Measurements from ENCODE around the gene PCDHGB6. TPM values are rescaled to one million over a fixed set of nuclear protein-coding genes. Genes with fewer than 3 reads are reported as not detected.

PCDHGB6 gene
- total RNA-seq, 1 experiment from 2014 or later, result 6.0 TPM

- POLR2A ChIA-PET, result no interaction called here
- H3K36me3 Mint-ChIP-seq, result peaks cover 49% of the 10 kb centered on the region
- TF ChIP-seq SMAD4 (CRISPR knock-in tag; IDR thresholded peaks at IDR 0.05) (no peak), JAZF1 (CRISPR knock-in tag; IDR thresholded peaks at IDR 0.05) (no peak), ZNF138 (CRISPR knock-in tag; conservative IDR thresholded peaks at IDR 0.05) (no peak), ESRRA (CRISPR knock-in tag; IDR thresholded peaks at IDR 0.05; ENCODE audit: borderline replicate concordance) (no peak), TCF7 (CRISPR knock-in tag; IDR thresholded peaks at IDR 0.05; ENCODE audit: low read depth) (no peak), SP1 (CRISPR knock-in tag; conservative IDR thresholded peaks at IDR 0.05) (no peak), RORB (CRISPR knock-in tag; IDR thresholded peaks at IDR 0.05) (no peak), ATF2 (CRISPR knock-in tag; IDR thresholded peaks at IDR 0.05; ENCODE audit: borderline replicate concordance, low read depth) (no peak), ZNF425 (CRISPR knock-in tag; conservative IDR thresholded peaks at IDR 0.05) (no peak), AR (CRISPR knock-in tag; IDR thresholded peaks at IDR 0.05) (no peak), SOX15 (CRISPR knock-in tag; IDR thresholded peaks at IDR 0.05) (no peak), IRF2 (CRISPR knock-in tag; IDR thresholded peaks at IDR 0.05; ENCODE audit: borderline replicate concordance, low read depth) (no peak), MYBL2 (CRISPR knock-in tag; IDR thresholded peaks at IDR 0.05) (no peak), HMGA2 (CRISPR knock-in tag; IDR thresholded peaks at IDR 0.05) (no peak), JUN (CRISPR knock-in tag; IDR thresholded peaks at IDR 0.05) (no peak), ZBTB43 (CRISPR knock-in tag; IDR thresholded peaks at IDR 0.05) (no peak), GRHL2 (CRISPR knock-in tag; IDR thresholded peaks at IDR 0.05; ENCODE audit: insufficient replicate concordance, severe bottlenecking) (no peak)
Measured at GRCh38 chr5:141403387-141403786, 4.4 kb upstream of the PCDHGB6 start.

DNA sequence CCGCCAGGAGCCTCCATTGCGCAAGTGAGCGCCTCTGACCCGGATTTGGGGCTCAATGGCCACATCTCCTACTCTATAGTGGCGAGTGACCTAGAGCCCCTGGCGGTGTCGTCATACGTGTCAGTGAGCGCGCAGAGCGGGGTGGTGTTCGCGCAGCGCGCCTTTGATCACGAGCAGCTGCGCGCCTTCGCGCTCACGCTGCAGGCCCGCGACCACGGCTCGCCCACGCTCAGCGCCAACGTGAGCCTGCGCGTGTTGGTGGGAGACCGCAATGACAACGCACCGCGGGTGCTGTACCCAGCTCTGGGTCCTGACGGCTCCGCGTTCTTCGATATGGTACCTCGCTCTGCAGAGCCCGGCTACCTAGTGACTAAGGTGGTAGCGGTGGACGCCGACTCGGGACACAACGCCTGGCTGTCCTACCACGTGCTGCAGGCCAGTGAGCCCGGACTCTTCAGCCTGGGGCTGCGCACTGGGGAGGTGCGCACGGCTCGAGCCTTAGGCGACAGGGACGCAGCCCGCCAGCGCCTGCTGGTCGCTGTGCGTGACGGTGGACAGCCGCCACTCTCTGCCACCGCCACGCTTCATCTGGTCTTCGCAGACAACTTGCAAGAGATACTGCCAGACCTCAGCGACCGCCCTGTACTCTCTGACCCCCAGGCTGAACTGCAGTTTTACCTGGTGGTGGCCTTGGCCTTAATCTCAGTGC, 1.9 kb downstream of the PCDHGB6 start:
- DNase-seq (ENCODE audit: low spot score), result no peak
- peaks cover 25% of the 10 kb centered on the region for H3K27me3 Mint-ChIP-seq (ENCODE audit: low read depth)
- H3K36me3 Mint-ChIP-seq, result peaks cover 22% of the 10 kb centered on the region
- TF ChIP-seq PRRX2 (CRISPR knock-in tag; IDR thresholded peaks at IDR 0.05), result no peak
- no peak for TF ChIP-seq ZNF671 (CRISPR knock-in tag; IDR thresholded peaks at IDR 0.05)
- TF ChIP-seq, protein P1, sequence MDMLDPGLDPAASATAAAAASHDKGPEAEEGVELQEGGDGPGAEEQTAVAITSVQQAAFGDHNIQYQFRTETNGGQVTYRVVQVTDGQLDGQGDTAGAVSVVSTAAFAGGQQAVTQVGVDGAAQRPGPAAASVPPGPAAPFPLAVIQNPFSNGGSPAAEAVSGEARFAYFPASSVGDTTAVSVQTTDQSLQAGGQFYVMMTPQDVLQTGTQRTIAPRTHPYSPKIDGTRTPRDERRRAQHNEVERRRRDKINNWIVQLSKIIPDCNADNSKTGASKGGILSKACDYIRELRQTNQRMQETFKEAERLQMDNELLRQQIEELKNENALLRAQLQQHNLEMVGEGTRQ (CRISPR knock-in tag; IDR thresholded peaks at IDR 0.05), result no peak
- peak overlapping the region; percentile 13; the same call in 1 of the 2 replicates for H3K27ac Mint-ChIP-seq
- peaks cover 17% of the 10 kb centered on the region for H3K4me1 Mint-ChIP-seq
- peaks cover 15% of the 10 kb centered on the region for H3K9me3 Mint-ChIP-seq
- peak overlapping the region; percentile 96 for H3K4me3 Mint-ChIP-seq
- CTCF ChIA-PET, result no interaction called here
- ATAC-seq, result no peak
- POLR2A ChIA-PET, result no interaction called here

More at GRCh38 chr5:141403387-141403786, 4.4 kb upstream of the PCDHGB6 start:
- Mint-ChIP-seq H3K27ac (no peak overlapping the region), H3K9me3 (peaks cover 43% of the 10 kb centered on the region), H3K4me3 (no peak overlapping the region), H3K4me1 (peaks cover 3% of the 10 kb centered on the region), H3K27me3 (ENCODE audit: low read depth) (peaks cover 17% of the 10 kb centered on the region)
- ATAC-seq, result no peak
- DNase-seq (ENCODE audit: low spot score), result no peak
- CTCF ChIA-PET, result interaction anchor here (0.6 to 1.7 kb wide), 9 partner anchors 10 to 160 kb away, joined by 3 to 15 read pairs (median 5); partner anchors contain the start of genes PCDHGA10, PCDHGA11, PCDHGA8 and PCDHGB3

Data from WTC11 (cell line).